ACC112 (cell line): ENCODE data around the gene NUPR2.
A peak's percentile ranks its signal among the peaks of the same experiment; 100 is the strongest.
"Not testable (repeated sequence)": the region's sequence is repeated elsewhere in the genome, so short reads cannot be mapped to it uniquely, and the experiment has no call there.

Source experiments
- H2AFZ ChIP-seq: fragments of 200-600 bp; sonication (generic); one replicate; pipeline ENCODE4 v1.6.0; 2017; ENCODE audit warnings: antibody characterized with exemption, low read length; ENCODE audit not compliant: unreplicated experiment
- H3K27ac ChIP-seq: fragments of 200-600 bp; sonication (generic); 2 replicates; pipeline ENCODE4 v1.5.1; 2014; ENCODE audit warnings: low read depth, mild to moderate bottlenecking, antibody characterized with exemption, low read length, moderate library complexity
- H3K27me3 ChIP-seq: fragments of 200-600 bp; sonication (generic); 2 replicates; pipeline ENCODE4 v1.6.1; 2014; ENCODE audit warnings: mild to moderate bottlenecking, antibody characterized with exemption, low read length, moderate library complexity, mixed read lengths; ENCODE audit not compliant: insufficient read depth
- H3K36me3 ChIP-seq: fragments of 200-600 bp; sonication (generic); 2 replicates; pipeline ENCODE4 v1.6.1; 2016; ENCODE audit warnings: mild to moderate bottlenecking, antibody characterized with exemption, low read length, moderate library complexity, mixed read lengths; ENCODE audit not compliant: insufficient read depth
- H3K4me1 ChIP-seq: fragments of 200-600 bp; sonication (generic); one replicate; pipeline ENCODE4 v1.6.1; 2016; ENCODE audit warnings: low read length, mixed read lengths; ENCODE audit not compliant: insufficient read depth, unreplicated experiment, control insufficient read depth
- H3K4me3 ChIP-seq: fragments of 200-600 bp; sonication (generic); 2 replicates; pipeline ENCODE4 v1.5.1; 2014; ENCODE audit warnings: mild to moderate bottlenecking, low read depth, low read length
- H3K79me2 ChIP-seq: fragments of 200-600 bp; sonication (generic); one replicate; pipeline ENCODE4 v1.6.0; 2016; ENCODE audit warnings: low read length; ENCODE audit not compliant: control insufficient read depth, unreplicated experiment, insufficient read depth

NUPR2 gene

DNA sequence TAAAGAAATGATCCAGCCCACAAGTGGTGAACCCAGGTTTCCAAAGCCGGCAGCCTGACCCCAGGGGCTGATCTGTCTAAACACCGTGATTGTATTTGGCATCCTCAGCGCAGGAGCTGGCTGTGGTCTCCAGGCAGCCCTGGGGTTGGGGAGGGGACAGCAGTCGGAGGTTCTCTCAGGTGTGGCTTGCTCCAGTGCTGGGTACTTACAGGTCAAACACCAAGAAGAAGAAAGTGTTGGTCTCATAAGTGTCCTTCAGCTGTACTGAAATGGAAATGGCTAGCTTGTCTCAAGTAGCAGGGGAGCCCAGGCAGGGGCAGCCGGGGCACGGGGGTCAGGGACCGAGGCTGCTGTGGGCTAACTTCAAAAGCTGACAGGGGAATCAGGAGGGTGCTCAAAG lies 29.5 kb downstream of the NUPR2 start:
- H3K27ac ChIP-seq: no peak overlapping the region
- H3K4me1 ChIP-seq: no peaks in the 10 kb centered on the region
- no peak overlapping the region for H2AFZ ChIP-seq
- H3K36me3 ChIP-seq: no peaks in the 10 kb centered on the region
- H3K4me3 ChIP-seq: no peak overlapping the region
- H3K27me3 ChIP-seq: no peaks in the 10 kb centered on the region
- no peaks in the 10 kb centered on the region for H3K79me2 ChIP-seq

DNA sequence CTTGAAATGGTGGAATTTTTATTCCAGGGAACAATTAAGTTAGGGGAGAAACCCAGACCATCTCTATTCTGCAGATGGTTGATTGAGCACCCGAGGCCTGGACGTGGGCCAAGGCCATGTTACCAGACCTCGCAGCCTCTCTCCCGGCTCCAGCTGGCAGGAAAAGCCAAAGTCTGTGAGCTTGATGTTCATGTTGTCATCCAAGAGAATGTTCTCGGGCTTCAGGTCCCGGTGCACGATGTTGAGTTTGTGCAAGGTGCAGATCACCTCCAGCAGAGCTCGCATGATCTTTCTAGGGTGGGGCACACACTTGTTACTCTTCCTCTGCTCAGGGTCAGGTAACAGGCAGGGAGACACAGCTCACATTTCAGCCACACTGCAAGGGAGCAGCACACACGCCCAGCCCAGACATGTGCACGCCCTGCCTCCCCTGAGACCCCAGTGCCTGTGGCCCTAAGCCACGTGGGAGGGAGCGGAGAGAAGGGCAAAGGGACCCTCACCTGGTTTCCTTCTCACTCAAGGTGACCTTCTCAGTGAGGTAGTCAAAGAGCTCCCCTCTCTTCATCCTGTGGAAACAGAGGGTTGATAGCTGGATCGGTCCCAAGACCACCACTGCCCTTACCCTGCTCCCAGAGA lies 32.9 kb downstream of the NUPR2 start:
- no peak overlapping the region for H2AFZ ChIP-seq
- no peak overlapping the region for H3K27ac ChIP-seq
- no peak overlapping the region for H3K4me3 ChIP-seq
- peaks cover 11% of the 10 kb centered on the region for H3K4me1 ChIP-seq
- H3K36me3 ChIP-seq: peaks cover 4% of the 10 kb centered on the region; the same call in 1 of the 2 replicates
- no peaks in the 10 kb centered on the region for H3K79me2 ChIP-seq
- no peaks in the 10 kb centered on the region for H3K27me3 ChIP-seq

DNA sequence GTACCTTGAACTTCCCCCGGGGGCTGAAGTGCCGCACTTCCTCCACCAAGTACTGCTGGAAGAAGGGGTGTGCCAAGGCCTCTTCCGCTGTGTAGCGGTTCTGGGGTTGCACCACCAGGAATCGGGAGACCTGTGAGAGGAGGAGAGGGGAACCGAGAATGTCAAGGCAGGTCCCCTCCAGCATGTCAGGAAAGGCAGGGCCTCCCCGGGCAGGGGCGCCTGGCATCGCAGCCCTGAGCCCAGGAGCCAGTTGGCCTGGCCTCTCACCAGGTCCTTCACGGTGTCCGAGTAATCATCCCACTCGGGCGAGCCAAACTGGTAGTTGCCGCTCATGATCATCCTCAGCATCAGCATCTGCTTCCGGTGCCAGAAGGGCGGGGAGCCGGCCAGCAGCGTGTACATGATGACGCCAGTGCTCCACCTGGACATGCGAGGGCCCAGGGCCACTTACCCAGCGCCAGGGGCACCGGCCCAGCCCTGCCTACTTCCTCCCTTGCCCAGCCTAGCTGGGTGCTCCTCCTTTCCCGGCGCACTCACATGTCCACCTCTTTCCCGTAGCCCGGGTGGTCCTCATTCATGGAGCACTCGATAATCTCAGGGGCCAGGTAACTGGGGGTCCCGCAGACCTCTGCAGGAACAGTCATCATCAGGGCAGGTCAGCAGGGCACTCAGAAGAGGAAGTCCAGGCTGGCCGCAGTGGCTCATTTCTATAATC lies 34.4 kb downstream of the NUPR2 start:
- no peaks in the 10 kb centered on the region for H3K79me2 ChIP-seq

DNA sequence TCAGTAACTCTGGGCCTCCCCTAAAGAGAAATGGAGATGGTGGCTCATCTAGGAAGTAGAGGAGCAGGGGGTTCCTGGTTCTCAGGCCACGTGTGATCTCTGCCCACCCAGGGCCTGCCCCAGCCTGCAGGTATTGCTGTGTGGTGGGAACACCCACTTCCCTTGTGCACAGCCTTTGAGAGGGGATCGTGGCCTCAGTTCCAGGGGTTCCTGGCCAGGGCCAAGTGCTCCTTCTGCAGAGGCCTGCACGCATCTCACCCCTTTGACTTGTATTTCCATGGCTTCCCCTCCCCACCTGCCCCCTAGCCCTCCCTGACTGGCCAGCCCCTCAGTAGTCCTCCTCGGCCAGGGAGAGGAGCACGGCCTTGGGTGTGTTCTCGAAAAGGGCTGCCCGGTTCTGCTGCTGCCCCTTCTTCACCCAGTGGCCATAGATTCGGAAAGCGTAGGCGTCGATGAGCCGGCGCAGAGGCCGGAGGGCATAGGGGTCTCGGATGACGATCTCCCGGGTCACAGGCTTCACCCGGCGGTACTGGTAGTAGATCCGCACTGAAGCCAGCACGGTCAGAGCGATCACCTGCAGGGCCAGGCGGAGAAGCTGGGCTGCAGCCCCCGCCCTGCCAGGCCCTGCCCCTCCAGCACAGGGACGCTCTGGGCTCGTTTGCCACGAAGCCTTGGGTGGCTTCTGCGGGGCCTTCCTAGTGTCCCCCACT lies 35.3 kb downstream of the NUPR2 start:
- H3K36me3 ChIP-seq, H3K4me3 ChIP-seq, H3K79me2 ChIP-seq, H3K27ac ChIP-seq, H3K27me3 ChIP-seq, H2AFZ ChIP-seq: not testable (repeated sequence)
- H3K4me1 ChIP-seq: peaks cover 16% of the 10 kb centered on the region

More for the DNA sequence above, 34.4 kb downstream of the NUPR2 start:
- peaks cover 4% of the 10 kb centered on the region; the same call in 1 of the 2 replicates for H3K36me3 ChIP-seq
- no peaks in the 10 kb centered on the region for H3K27me3 ChIP-seq
- H2AFZ ChIP-seq: no peak overlapping the region
- H3K27ac ChIP-seq: no peak overlapping the region
- peaks cover 12% of the 10 kb centered on the region for H3K4me1 ChIP-seq
- no peak overlapping the region for H3K4me3 ChIP-seq

DNA sequence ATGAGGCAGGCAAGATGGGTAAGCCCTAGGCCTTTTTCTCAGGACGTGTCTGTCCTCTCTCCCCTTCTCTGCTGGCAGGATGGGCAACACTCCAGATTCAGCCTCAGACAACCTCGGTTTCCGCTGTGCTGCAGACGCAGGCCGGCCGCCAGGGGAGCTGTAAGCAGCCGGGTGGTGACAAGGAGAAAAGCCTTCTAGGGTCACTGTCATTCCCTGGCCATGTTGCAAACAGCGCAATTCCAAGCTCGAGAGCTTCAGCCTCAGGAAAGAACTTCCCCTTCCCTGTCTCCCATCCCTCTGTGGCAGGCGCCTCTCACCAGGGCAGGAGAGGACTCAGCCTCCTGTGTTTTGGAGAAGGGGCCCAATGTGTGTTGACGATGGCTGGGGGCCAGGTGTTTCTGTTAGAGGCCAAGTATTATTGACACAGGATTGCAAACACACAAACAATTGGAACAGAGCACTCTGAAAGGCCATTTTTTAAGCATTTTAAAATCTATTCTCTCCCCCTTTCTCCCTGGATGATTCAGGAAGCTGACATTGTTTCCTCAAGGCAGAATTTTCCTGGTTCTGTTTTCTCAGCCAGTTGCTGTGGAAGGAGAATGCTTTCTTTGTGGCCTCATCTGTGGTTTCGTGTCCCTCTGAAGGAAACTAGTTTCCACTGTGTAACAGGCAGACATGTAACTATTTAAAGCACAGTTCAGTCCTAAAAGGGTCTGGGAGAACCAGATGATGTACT lies 36.6 kb downstream of the NUPR2 start:
- Histone ChIP-seq H2AFZ (no peak overlapping the region), H3K4me3 (no peak overlapping the region), H3K27ac (peak overlapping the region; percentile 33), H3K27me3 (no peaks in the 10 kb centered on the region), H3K4me1 (peaks cover 16% of the 10 kb centered on the region), H3K79me2 (no peaks in the 10 kb centered on the region), H3K36me3 (peaks cover 4% of the 10 kb centered on the region; the same call in 1 of the 2 replicates)

DNA sequence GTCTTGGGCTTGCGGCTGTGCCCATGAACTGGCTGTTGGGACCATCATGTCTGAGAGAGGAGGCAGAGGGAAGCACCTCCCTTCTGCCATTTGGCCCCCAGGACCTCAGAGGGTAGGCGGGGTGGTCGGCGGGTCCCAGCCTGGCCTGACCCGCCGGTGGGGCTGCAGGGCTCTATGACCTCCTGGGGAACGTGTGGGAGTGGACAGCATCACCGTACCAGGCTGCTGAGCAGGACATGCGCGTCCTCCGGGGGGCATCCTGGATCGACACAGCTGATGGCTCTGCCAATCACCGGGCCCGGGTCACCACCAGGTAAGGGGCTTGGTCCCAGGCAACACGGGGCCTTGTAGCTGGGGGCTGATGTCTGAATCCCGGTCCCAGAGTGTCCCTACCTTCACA lies 38.0 kb downstream of the NUPR2 start:
- Histone ChIP-seq H3K4me1 (peaks cover 16% of the 10 kb centered on the region), H3K4me3 (no peak overlapping the region), H3K27ac (no peak overlapping the region), H3K27me3 (no peaks in the 10 kb centered on the region), H3K79me2 (no peaks in the 10 kb centered on the region), H3K36me3 (peaks cover 4% of the 10 kb centered on the region; the same call in 1 of the 2 replicates), H2AFZ (no peak overlapping the region)

DNA sequence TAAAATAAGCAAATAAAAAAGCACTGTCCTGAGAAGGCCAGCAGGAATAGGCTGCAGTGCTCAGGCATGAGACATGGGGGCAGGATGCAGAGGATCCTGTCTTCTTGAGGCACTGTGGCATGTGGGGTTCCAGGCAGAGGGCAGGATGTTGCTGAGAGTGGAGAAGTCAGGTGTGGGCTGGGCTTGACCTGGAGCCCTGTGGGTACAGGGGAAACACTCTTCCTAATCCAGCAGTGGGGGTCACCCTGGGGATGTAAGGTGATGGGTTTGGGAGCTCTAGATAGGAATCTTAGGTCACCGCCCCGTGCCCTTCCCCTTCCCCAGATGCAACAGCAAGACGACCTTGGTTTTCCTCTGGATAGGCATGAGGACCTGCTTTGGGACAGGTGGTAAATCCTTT lies 38.5 kb downstream of the NUPR2 start:
- H3K79me2 ChIP-seq: no peaks in the 10 kb centered on the region
- peaks cover 4% of the 10 kb centered on the region; the same call in 1 of the 2 replicates for H3K36me3 ChIP-seq
- peaks cover 16% of the 10 kb centered on the region for H3K4me1 ChIP-seq
- H2AFZ ChIP-seq: no peak overlapping the region
- no peak overlapping the region for H3K27ac ChIP-seq
- no peak overlapping the region for H3K4me3 ChIP-seq
- H3K27me3 ChIP-seq: no peaks in the 10 kb centered on the region

DNA sequence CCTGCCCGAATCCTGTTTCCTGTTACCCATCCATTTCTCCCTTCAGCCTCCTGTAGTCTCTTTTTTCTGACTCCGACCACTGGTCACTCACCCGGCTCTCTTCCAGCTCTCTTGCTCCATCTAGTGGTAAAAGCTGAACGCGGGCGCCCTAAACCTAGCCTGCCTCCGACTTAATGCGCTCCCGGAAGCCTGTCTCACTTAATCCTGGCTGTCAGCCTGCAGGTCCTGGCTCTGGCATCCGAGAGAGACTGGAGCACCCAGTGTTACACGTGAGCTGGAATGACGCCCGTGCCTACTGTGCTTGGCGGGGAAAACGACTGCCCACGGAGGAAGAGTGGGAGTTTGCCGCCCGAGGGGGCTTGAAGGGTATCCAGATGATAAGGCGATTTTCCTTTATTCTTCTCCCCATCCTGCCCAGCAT lies 41.8 kb downstream of the NUPR2 start:
- Histone ChIP-seq H3K27ac (no peak overlapping the region), H3K4me1 (peaks cover 10% of the 10 kb centered on the region), H3K4me3 (no peak overlapping the region), H3K36me3 (0 out of 2 replicates have a peak, but pooled peaks cover 9% of the 10 kb centered on the region), H3K27me3 (no peaks in the 10 kb centered on the region), H3K79me2 (no peaks in the 10 kb centered on the region), H2AFZ (no peak overlapping the region)

DNA sequence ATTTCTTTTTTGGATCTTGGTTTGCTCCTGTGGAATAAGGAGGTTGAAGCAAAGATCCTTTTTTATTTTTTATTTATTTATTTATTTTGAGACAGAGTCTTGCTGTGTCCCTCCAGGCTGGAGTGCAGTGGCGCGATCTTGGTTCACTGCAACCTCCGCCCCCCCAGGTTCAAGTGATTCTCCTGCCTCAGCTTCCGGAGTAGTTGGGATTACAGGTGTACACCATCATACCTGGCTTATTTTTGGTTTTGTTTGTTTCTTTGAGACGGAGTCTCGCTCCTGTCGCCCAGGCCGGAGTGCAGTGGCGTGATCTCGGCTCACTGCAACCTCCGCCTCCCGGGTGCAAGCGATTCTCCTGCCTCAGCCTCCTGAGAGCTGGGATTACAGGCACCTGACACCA lies 49.8 kb downstream of the NUPR2 start:
- Histone ChIP-seq H3K4me1 (peaks cover 24% of the 10 kb centered on the region), H3K36me3 (peaks cover 23% of the 10 kb centered on the region), H3K79me2 (peaks cover 19% of the 10 kb centered on the region)
- not testable (repeated sequence) for H3K4me3 ChIP-seq, H3K27me3 ChIP-seq, H3K27ac ChIP-seq, H2AFZ ChIP-seq
